GM23338 (cell line): ENCODE results near the gene LEFTY1.

Experiments
- REST ChIP-seq: IDR thresholded peaks from one replicate; pipeline ENCODE4 v1.6.1; 2018; ENCODE audit warnings: antibody characterized with exemption; ENCODE audit not compliant: unreplicated experiment
- TF ChIP-seq, protein P1 (sequence below), 2 experiments: fragments of 200-600 bp in 1 of 2; sonication (generic) in 1 of 2; conservative IDR thresholded peaks; 2 replicates each; pipeline versions ENCODE4 v1.5.1 to v1.6.1; 2016 to 2017; ENCODE audit warnings: antibody characterized with exemption in 2 of 2, low read depth in 2 of 2, mild to moderate bottlenecking in 2 of 2, moderate library complexity in 1 of 2
- TF ChIP-seq, protein P2 (sequence below): fragments of 250-450 bp; sonication (Bioruptor Pico); IDR thresholded peaks from 2 replicates; pipeline ENCODE4 v1.5.0; 2020; ENCODE audit warnings: mild to moderate bottlenecking, moderate library complexity

GRCh38 chr1:225903623-225904022, 14.7 kb upstream of the LEFTY1 start:
- TF ChIP-seq, protein P1, sequence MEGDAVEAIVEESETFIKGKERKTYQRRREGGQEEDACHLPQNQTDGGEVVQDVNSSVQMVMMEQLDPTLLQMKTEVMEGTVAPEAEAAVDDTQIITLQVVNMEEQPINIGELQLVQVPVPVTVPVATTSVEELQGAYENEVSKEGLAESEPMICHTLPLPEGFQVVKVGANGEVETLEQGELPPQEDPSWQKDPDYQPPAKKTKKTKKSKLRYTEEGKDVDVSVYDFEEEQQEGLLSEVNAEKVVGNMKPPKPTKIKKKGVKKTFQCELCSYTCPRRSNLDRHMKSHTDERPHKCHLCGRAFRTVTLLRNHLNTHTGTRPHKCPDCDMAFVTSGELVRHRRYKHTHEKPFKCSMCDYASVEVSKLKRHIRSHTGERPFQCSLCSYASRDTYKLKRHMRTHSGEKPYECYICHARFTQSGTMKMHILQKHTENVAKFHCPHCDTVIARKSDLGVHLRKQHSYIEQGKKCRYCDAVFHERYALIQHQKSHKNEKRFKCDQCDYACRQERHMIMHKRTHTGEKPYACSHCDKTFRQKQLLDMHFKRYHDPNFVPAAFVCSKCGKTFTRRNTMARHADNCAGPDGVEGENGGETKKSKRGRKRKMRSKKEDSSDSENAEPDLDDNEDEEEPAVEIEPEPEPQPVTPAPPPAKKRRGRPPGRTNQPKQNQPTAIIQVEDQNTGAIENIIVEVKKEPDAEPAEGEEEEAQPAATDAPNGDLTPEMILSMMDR (conservative IDR thresholded peaks at IDR 0.05; ENCODE audit: low read depth in 2 of 2), result no peak
- TF ChIP-seq, protein P2, sequence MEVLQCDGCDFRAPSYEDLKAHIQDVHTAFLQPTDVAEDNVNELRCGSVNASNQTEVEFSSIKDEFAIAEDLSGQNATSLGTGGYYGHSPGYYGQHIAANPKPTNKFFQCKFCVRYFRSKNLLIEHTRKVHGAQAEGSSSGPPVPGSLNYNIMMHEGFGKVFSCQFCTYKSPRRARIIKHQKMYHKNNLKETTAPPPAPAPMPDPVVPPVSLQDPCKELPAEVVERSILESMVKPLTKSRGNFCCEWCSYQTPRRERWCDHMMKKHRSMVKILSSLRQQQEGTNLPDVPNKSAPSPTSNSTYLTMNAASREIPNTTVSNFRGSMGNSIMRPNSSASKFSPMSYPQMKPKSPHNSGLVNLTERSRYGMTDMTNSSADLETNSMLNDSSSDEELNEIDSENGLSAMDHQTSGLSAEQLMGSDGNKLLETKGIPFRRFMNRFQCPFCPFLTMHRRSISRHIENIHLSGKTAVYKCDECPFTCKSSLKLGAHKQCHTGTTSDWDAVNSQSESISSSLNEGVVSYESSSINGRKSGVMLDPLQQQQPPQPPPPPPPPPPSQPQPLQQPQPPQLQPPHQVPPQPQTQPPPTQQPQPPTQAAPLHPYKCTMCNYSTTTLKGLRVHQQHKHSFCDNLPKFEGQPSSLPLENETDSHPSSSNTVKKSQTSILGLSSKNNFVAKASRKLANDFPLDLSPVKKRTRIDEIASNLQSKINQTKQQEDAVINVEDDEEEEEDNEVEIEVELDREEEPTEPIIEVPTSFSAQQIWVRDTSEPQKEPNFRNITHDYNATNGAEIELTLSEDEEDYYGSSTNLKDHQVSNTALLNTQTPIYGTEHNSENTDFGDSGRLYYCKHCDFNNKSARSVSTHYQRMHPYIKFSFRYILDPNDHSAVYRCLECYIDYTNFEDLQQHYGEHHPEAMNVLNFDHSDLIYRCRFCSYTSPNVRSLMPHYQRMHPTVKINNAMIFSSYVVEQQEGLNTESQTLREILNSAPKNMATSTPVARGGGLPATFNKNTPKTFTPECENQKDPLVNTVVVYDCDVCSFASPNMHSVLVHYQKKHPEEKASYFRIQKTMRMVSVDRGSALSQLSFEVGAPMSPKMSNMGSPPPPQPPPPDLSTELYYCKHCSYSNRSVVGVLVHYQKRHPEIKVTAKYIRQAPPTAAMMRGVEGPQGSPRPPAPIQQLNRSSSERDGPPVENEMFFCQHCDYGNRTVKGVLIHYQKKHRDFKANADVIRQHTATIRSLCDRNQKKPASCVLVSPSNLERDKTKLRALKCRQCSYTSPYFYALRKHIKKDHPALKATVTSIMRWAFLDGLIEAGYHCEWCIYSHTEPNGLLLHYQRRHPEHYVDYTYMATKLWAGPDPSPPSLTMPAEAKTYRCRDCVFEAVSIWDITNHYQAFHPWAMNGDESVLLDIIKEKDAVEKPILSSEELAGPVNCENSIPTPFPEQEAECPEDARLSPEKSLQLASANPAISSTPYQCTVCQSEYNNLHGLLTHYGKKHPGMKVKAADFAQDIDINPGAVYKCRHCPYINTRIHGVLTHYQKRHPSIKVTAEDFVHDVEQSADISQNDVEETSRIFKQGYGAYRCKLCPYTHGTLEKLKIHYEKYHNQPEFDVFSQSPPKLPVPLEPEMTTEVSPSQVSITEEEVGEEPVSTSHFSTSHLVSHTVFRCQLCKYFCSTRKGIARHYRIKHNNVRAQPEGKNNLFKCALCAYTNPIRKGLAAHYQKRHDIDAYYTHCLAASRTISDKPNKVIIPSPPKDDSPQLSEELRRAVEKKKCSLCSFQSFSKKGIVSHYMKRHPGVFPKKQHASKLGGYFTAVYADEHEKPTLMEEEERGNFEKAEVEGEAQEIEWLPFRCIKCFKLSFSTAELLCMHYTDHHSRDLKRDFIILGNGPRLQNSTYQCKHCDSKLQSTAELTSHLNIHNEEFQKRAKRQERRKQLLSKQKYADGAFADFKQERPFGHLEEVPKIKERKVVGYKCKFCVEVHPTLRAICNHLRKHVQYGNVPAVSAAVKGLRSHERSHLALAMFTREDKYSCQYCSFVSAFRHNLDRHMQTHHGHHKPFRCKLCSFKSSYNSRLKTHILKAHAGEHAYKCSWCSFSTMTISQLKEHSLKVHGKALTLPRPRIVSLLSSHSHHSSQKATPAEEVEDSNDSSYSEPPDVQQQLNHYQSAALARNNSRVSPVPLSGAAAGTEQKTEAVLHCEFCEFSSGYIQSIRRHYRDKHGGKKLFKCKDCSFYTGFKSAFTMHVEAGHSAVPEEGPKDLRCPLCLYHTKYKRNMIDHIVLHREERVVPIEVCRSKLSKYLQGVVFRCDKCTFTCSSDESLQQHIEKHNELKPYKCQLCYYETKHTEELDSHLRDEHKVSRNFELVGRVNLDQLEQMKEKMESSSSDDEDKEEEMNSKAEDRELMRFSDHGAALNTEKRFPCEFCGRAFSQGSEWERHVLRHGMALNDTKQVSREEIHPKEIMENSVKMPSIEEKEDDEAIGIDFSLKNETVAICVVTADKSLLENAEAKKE (CRISPR knock-in tag), result no peak
- TF ChIP-seq REST, result no peak
